ENCODE measurements around the gene UNC5A.

Gene UNC5A

GRCh38 chr5:176883700-176884570 lies 73.6 kb downstream of the UNC5A start:
- TF ChIP-seq ZNF274 (IDR thresholded peaks at IDR 0.05; ENCODE audit: low read depth, low read length) (no peak), SUZ12 (IDR thresholded peaks at IDR 0.05; ENCODE audit: extremely low read depth, insufficient read depth, insufficient read length) (no peak), YY1 (IDR thresholded peaks at IDR 0.05; ENCODE audit: insufficient read depth, insufficient read length) (no peak)
- Histone ChIP-seq H3K4me3 (ENCODE audit: insufficient read length, low read depth) (no peak overlapping the region), H3K9ac (ENCODE audit: insufficient read length, low read depth) (no peak overlapping the region), H3K36me3 (ENCODE audit: insufficient read depth, insufficient read length, low read length) (no peaks in the 10 kb centered on the region), H3K27me3 (ENCODE audit: insufficient read depth, insufficient read length) (no peaks in the 10 kb centered on the region), H3K9me3 (ENCODE audit: insufficient read depth, low read length) (no peaks in the 10 kb centered on the region), H3K4me1 (ENCODE audit: insufficient read depth, insufficient read length) (no peaks in the 10 kb centered on the region)
- DNase-seq (ENCODE audit: low read depth, low spot score), result no peak

- H3K27me3 ChIP-seq (ENCODE audit: insufficient read depth, insufficient read length), result no peaks in the 10 kb centered on the region
- H3K9me3 ChIP-seq (ENCODE audit: insufficient read depth, low read length), result no peaks in the 10 kb centered on the region
- TF ChIP-seq SUZ12 (IDR thresholded peaks at IDR 0.05; ENCODE audit: extremely low read depth, insufficient read depth, insufficient read length) (no peak), YY1 (IDR thresholded peaks at IDR 0.05; ENCODE audit: insufficient read depth, insufficient read length) (no peak), ZNF274 (IDR thresholded peaks at IDR 0.05; ENCODE audit: low read depth, low read length) (no peak)
- no peak overlapping the region for H3K4me3 ChIP-seq (ENCODE audit: insufficient read length, low read depth)
- no peaks in the 10 kb centered on the region for H3K4me1 ChIP-seq (ENCODE audit: insufficient read depth, insufficient read length)
- no peak overlapping the region for H3K9ac ChIP-seq (ENCODE audit: insufficient read length, low read depth)
- DNase-seq (ENCODE audit: low read depth, low spot score), result no peak
- no peaks in the 10 kb centered on the region for H3K36me3 ChIP-seq (ENCODE audit: insufficient read depth, insufficient read length, low read length)
Measured at GRCh38 chr5:176884571-176884890, 74.2 kb downstream of the UNC5A start.

GRCh38 chr5:176886336-176887251 lies 76.2 kb downstream of the UNC5A start:
- Histone ChIP-seq H3K9ac (ENCODE audit: insufficient read length, low read depth) (no peak overlapping the region), H3K9me3 (ENCODE audit: insufficient read depth, low read length) (no peaks in the 10 kb centered on the region), H3K27me3 (ENCODE audit: insufficient read depth, insufficient read length) (no peaks in the 10 kb centered on the region), H3K4me1 (ENCODE audit: insufficient read depth, insufficient read length) (no peaks in the 10 kb centered on the region), H3K36me3 (ENCODE audit: insufficient read depth, insufficient read length, low read length) (no peaks in the 10 kb centered on the region), H3K4me3 (ENCODE audit: insufficient read length, low read depth) (no peak overlapping the region)
- DNase-seq (ENCODE audit: low read depth, low spot score), result no peak
- TF ChIP-seq ZNF274 (IDR thresholded peaks at IDR 0.05; ENCODE audit: low read depth, low read length) (no peak), SUZ12 (IDR thresholded peaks at IDR 0.05; ENCODE audit: extremely low read depth, insufficient read depth, insufficient read length) (no peak), YY1 (IDR thresholded peaks at IDR 0.05; ENCODE audit: insufficient read depth, insufficient read length) (no peak)

GRCh38 chr5:176887252-176887849 lies 77.0 kb downstream of the UNC5A start:
- Histone ChIP-seq H3K4me1 (ENCODE audit: insufficient read depth, insufficient read length) (no peaks in the 10 kb centered on the region), H3K36me3 (ENCODE audit: insufficient read depth, insufficient read length, low read length) (no peaks in the 10 kb centered on the region), H3K9me3 (ENCODE audit: insufficient read depth, low read length) (no peaks in the 10 kb centered on the region), H3K4me3 (ENCODE audit: insufficient read length, low read depth) (no peak overlapping the region), H3K27me3 (ENCODE audit: insufficient read depth, insufficient read length) (peaks cover under 1% of the 10 kb centered on the region), H3K9ac (ENCODE audit: insufficient read length, low read depth) (no peak overlapping the region)
- no peak for DNase-seq (ENCODE audit: low read depth, low spot score)
- TF ChIP-seq SUZ12 (IDR thresholded peaks at IDR 0.05; ENCODE audit: extremely low read depth, insufficient read depth, insufficient read length), result no peak
- no peak for TF ChIP-seq ZNF274 (IDR thresholded peaks at IDR 0.05; ENCODE audit: low read depth, low read length)
- TF ChIP-seq YY1 (IDR thresholded peaks at IDR 0.05; ENCODE audit: insufficient read depth, insufficient read length), result no peak

- no peaks in the 10 kb centered on the region for H3K9me3 ChIP-seq (ENCODE audit: insufficient read depth, low read length)
- no peak for DNase-seq (ENCODE audit: low read depth, low spot score)
- no peaks in the 10 kb centered on the region for H3K4me1 ChIP-seq (ENCODE audit: insufficient read depth, insufficient read length)
- TF ChIP-seq ZNF274 (IDR thresholded peaks at IDR 0.05; ENCODE audit: low read depth, low read length) (no peak), SUZ12 (IDR thresholded peaks at IDR 0.05; ENCODE audit: extremely low read depth, insufficient read depth, insufficient read length) (no peak), YY1 (IDR thresholded peaks at IDR 0.05; ENCODE audit: insufficient read depth, insufficient read length) (no peak)
- no peak overlapping the region for H3K9ac ChIP-seq (ENCODE audit: insufficient read length, low read depth)
- H3K36me3 ChIP-seq (ENCODE audit: insufficient read depth, insufficient read length, low read length), result no peaks in the 10 kb centered on the region
- H3K4me3 ChIP-seq (ENCODE audit: insufficient read length, low read depth), result no peak overlapping the region
- H3K27me3 ChIP-seq (ENCODE audit: insufficient read depth, insufficient read length), result peaks cover 9% of the 10 kb centered on the region
Measured at GRCh38 chr5:176888016-176888864, 77.9 kb downstream of the UNC5A start.

GRCh38 chr5:176888865-176889165 lies 78.5 kb downstream of the UNC5A start:
- H3K27me3 ChIP-seq (ENCODE audit: insufficient read depth, insufficient read length), result peaks cover 13% of the 10 kb centered on the region
- H3K9me3 ChIP-seq (ENCODE audit: insufficient read depth, low read length), result no peaks in the 10 kb centered on the region
- no peak for DNase-seq (ENCODE audit: low read depth, low spot score)
- no peak overlapping the region for H3K9ac ChIP-seq (ENCODE audit: insufficient read length, low read depth)
- H3K36me3 ChIP-seq (ENCODE audit: insufficient read depth, insufficient read length, low read length), result no peaks in the 10 kb centered on the region
- H3K4me3 ChIP-seq (ENCODE audit: insufficient read length, low read depth), result no peak overlapping the region
- no peak for TF ChIP-seq ZNF274 (IDR thresholded peaks at IDR 0.05; ENCODE audit: low read depth, low read length)
- TF ChIP-seq YY1 (IDR thresholded peaks at IDR 0.05; ENCODE audit: insufficient read depth, insufficient read length), result no peak
- no peaks in the 10 kb centered on the region for H3K4me1 ChIP-seq (ENCODE audit: insufficient read depth, insufficient read length)
